ENCODE results near the gene DENND1A.
"Not testable (repeated sequence)": the region's sequence is repeated elsewhere in the genome, so short reads cannot be mapped to it uniquely, and the experiment has no call there.

The DENND1A gene

GRCh38 chr9:123445981-123446610 is 483.8 kb downstream of the DENND1A start:
- DNase-seq, result no peak

- DNase-seq, result no peak
These were observed 484.8 kb downstream of the DENND1A start for GRCh38 chr9:123445116-123445515.

- no peak for DNase-seq
These were observed 488.2 kb downstream of the DENND1A start for GRCh38 chr9:123441769-123442168.

DNA sequence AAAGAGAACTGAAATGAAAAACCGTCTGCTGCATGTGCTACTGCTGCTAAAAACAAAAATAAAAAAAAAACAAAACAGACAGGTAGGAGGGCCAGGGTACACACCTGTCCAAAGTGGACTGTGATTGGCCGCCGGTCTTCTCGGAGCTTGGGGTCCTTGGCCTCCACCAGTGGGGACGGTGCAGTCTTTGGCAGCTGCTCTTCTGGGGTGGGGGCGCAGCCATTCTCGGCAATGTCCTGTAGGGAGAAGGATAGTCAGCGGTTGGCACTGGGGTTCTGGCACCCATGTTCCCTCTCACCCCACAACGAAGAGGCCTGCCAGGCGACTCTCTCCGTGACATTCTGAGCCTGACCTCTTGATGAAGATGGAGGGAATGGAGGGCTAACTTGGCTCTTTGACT is 489.7 kb downstream of the DENND1A start:
- DNase-seq, result no peak

- no peak for DNase-seq
These were observed 491.1 kb downstream of the DENND1A start for GRCh38 chr9:123438821-123439220.

- no peak for DNase-seq
These were observed 491.6 kb downstream of the DENND1A start for GRCh38 chr9:123438321-123438720.

- DNase-seq, result no peak
These were observed 492.7 kb downstream of the DENND1A start for GRCh38 chr9:123437201-123437600.

DNA sequence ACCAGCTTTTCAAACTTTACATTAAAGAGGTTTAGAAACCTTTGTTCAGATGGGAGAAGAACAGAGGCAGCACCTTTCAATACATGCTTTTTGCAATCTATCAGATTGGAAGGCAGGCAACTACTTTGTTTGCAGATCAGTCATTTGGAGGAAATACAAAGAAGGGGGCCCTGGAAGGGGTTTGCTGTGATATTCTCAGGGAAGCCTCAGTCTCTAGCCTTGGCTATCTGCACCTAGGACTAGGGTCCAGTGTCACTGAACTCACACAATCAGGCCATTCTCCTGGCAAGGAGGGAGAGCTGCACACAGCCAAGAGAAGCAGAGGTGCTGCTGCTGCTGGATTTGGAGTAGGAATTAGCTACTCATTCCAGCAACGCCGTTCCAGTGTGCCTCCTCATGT is 494.5 kb downstream of the DENND1A start:
- no peak for DNase-seq

DNA sequence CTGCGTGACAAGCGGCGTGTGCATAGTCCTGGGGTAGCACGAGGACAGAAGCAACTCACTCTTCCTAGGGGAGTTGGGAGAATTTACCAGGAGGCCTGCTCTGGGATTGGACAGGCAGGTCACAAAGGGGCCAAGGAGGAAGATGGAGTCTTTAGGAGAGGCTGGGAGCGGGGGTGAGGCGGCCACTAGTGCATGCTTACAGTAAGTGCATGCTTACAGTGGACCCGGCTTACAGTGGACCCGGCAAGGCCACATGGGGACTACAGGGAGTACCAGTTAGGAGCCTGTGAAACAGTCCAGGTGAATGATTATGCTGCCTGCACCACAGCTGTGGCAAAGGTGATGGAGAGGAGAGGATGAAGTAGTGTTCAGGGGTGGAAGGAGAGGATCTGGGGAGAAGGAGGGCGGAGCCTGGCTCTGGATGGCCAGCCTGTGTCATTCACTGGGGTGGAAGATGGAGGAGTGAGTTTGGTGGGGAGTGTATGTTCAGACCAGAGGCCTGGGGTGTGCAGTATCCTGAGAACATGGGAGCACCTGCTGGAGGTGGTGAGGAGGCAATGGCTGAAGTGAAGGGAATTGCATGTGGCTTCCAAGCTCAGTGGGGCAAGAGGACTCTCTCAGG is 495.2 kb downstream of the DENND1A start:
- DNase-seq, result no peak

GRCh38 chr9:123432331-123433236 is 497.3 kb downstream of the DENND1A start:
- no peak for DNase-seq

GRCh38 chr9:123431581-123431980 is 498.3 kb downstream of the DENND1A start:
- no peak for DNase-seq

DNA sequence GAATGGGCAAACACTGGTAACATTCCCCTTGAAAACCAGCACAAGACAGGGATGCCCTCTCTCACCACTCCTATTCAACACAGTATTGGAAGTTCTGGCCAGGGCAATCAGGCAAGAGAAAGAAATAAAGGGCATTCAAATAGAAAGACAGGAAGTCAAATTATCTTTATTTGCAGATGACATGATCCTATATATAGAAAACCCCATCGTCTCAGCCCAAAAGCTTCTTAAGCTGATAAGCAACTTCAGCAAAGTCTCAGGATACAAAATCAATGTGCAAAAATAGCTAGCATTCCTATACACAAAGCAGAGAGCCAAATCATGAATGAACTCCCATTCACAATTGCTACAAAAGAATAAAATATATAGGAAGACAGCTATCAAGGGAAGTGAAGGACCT is 501.5 kb downstream of the DENND1A start:
- not testable (repeated sequence) for DNase-seq

- no peak for DNase-seq
These were observed 503.5 kb downstream of the DENND1A start for GRCh38 chr9:123426406-123426805.

DNA sequence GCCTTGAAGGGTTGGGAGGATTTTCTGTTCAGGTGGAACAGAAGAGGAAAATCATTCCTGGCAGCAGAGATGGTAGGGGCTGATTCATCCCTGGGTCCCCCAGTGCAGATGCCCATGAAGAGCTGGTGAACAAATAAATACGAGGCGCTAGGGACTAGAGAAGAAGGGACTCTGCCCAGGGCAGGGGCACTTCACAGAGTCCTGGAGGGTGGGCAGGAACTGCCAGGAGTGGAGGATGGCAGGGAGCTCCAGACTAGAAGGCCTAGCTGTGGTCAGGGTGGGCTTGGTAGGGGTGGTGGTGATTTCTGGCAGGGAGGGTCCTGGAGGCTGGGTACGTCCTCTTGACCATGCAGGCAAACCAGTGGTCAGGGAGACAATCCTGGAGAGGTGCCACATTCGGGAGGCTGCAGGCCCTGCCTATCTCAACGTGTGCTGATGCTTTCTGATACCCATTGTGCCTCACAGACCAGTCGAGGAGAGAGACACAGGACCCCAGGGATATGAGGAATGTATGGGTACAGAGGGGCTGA is 504.0 kb downstream of the DENND1A start:
- DNase-seq, result no peak

- DNase-seq, result no peak
These were observed 504.6 kb downstream of the DENND1A start for GRCh38 chr9:123425261-123425821.

- DNase-seq, result no peak
These were observed 505.2 kb downstream of the DENND1A start for GRCh38 chr9:123424552-123425225.

DNA sequence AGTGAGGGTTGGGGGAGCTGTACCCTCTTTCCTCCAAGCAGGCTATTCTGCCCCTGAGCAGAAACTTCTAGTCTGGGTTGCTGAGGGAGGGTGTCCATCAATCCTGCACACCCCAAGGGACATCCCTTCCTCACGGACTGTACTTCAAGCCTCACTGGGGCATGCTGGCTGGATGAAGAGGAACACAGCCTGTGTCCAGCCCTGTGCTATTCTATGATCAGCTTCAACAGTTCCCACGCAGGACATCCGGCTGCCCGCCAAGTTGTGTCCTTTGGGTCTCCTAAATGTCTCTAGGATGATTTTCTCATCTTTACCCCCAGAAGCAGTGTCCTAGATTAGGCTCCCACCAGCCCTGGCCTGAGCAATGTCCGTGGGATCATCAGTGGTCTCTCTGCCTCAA is 505.8 kb downstream of the DENND1A start:
- no peak for DNase-seq

GRCh38 chr9:123423311-123423640 is 506.6 kb downstream of the DENND1A start:
- no peak for DNase-seq

DNA sequence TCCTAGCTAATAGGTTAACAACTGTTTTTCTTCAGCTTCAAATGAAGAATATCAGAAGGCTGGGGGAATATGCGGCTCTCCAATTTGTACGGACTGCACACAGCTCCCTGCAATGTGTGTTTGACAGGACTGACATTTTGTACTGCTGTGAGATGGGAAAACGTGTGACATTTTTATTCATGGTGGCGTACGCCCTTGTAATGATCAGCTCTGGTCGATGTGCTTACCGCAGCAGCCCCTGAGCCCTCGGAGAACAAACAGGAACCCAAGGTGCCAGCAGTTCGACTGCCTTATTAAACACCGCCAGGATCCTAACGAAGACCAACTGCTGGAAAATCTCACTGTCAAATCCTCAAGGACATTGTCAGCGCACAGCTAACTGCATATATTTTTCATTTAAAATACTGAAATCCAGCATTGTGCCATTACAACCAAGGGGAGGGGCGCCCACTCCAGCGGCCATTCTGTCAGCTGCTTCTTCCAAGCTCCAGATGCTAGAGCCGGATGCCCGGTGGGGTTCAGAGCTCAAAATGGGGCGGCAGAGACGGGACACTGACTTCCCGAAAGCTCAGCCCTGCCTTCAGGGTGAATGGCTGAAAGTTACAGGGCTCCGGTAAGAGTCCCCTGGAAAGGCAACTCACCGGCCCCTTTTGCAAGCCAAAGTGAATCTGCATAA is 507.2 kb downstream of the DENND1A start:
- DNase-seq, result no peak

- no peak for DNase-seq
These were observed 508.0 kb downstream of the DENND1A start for GRCh38 chr9:123421801-123422455.

DNA sequence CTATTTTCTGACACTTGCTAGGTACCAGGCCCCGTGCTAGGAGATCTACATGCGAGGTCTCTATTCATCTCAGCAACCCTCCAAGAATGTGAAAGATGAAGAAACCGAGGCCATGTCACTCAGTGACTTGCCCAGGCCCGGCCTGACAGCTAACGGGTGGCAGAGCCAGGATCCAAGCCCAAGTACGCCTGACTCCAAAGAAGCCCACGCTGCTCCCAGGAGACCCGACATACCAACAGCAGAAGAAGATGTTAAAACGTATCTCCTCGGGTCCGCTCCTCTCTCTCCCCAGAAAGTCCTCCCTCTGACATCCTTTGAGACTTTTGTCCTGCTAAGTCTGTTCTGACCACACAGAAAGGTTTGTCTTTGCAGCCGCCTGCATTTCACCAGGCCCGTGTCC is 508.7 kb downstream of the DENND1A start:
- DNase-seq, result no peak
